ENCODE results near the gene UACA. TPM values are rescaled to one million over a fixed set of nuclear protein-coding genes. Genes with fewer than 3 reads are reported as not detected.
A peak's percentile ranks its signal among the peaks of the same experiment; 100 is the strongest.

The UACA gene, protein sequence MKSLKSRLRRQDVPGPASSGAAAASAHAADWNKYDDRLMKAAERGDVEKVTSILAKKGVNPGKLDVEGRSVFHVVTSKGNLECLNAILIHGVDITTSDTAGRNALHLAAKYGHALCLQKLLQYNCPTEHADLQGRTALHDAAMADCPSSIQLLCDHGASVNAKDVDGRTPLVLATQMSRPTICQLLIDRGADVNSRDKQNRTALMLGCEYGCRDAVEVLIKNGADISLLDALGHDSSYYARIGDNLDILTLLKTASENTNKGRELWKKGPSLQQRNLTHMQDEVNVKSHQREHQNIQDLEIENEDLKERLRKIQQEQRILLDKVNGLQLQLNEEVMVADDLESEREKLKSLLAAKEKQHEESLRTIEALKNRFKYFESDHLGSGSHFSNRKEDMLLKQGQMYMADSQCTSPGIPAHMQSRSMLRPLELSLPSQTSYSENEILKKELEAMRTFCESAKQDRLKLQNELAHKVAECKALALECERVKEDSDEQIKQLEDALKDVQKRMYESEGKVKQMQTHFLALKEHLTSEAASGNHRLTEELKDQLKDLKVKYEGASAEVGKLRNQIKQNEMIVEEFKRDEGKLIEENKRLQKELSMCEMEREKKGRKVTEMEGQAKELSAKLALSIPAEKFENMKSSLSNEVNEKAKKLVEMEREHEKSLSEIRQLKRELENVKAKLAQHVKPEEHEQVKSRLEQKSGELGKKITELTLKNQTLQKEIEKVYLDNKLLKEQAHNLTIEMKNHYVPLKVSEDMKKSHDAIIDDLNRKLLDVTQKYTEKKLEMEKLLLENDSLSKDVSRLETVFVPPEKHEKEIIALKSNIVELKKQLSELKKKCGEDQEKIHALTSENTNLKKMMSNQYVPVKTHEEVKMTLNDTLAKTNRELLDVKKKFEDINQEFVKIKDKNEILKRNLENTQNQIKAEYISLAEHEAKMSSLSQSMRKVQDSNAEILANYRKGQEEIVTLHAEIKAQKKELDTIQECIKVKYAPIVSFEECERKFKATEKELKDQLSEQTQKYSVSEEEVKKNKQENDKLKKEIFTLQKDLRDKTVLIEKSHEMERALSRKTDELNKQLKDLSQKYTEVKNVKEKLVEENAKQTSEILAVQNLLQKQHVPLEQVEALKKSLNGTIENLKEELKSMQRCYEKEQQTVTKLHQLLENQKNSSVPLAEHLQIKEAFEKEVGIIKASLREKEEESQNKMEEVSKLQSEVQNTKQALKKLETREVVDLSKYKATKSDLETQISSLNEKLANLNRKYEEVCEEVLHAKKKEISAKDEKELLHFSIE (N-terminal part only)
- total RNA-seq (2022) = 120 and 141 TPM in 2 replicates
- Bru-seq, nascent RNA = percentile 97 among the genes with signal in this experiment
- percentile 95 among the genes with signal in this experiment for BruChase-seq, experiment 1, labeled RNA remaining after a 2-hour chase
- BruChase-seq, experiment 2, labeled RNA remaining after a 6-hour chase = percentile 94 among the genes with signal in this experiment
- long read RNA-seq, full-length matches to known transcripts = 63 of 111 reads
- long read RNA-seq, partial matches to known transcripts = 16 of 111 reads
- long read RNA-seq, other reads (novel, unspliced or antisense) = 32 of 111 reads

DNA sequence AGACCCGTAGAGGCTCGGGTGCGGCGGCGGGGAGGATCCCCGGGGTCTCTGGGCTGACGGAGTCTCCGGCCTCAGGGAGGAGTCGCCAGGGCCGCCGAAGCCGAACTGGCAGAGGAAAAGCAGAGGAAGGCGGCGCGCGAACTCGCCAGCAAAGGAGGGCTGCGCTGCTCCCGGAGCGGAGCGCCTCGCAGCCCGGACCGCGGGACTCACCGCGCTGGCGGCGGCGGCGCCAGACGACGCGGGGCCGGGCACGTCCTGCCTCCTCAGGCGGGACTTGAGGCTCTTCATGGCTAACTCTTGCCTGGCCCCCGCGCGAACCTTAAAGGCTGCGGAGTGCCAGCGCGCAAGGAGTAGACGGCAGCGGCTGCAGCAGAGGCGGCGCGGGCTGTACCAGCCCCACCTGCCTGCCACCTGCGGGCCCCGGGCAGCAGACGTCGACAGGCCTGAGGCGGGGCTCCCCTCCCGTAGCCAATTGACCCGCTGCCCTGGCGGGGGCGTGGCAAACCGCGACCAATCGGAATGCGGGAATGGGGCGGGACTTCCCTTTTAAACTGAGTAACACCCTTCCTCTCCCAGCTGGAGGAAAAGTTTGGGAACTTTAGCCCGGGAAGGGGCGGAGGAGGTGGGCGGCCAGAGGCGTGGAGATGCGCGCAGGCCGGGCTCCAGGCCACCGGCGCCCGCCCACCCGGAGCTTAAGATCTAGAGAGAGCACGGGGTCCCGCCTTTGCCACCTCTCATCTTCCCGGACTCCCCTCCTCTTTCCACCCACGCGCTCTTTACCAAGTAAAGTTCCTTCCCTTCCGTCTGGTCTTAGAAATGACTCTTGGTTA lies at the start of gene UACA:
Gene UACA, minus strand, starts transcription at position 439 of the 830 bp plus-strand sequence. Its CDS starts 151 bp downstream, at position 288.
- peak within 1 kb of the TSS; percentile 96 for H3K4me3 ChIP-seq (ENCODE audit: low read depth, low read length)
- H3K27ac Mint-ChIP-seq (ENCODE audit: unreplicated experiment) = peak within 1 kb of the TSS; percentile 93
- intact Hi-C loops (cut with micrococcal nuclease; ENCODE audit: unreplicated experiment) = loop anchor here (1.0 to 2.0 kb wide), 3 partner anchors 17 to 49 kb away; no protein-coding TSS in a partner anchor

DNA sequence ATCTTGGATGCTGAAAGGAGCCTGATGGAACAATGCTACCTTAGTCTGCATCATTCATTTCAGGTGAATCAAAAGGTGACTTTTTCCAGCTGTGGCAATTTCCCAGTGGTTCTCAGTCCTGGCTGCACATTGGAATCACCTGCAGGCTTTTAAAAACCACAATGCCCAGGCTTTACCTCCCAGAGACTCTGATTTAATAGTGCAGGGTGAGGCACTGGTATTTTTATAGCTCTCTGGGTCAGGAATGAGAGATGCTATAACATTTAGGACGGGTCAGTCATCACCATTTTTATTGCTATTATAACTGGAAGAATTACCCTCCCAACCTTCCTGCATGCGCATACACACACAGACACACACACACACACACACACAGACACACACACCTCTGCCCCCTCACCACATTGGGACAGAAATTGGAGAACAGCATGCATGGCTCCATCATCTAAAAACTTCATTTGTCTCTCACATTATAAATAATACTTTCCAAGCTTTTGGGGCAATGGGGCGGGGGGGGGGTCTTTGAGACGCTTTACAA lies 49.5 kb upstream of the UACA start:
- no peaks in the 10 kb centered on the region for H3K4me1 ChIP-seq
- H3K27me3 ChIP-seq (replicated peaks; ENCODE audit: control insufficient read depth, insufficient read depth, low read length) = no peaks in the 10 kb centered on the region
- H3K27ac Mint-ChIP-seq (ENCODE audit: unreplicated experiment) = no peak overlapping the region
- TF ChIP-seq, protein P1, sequence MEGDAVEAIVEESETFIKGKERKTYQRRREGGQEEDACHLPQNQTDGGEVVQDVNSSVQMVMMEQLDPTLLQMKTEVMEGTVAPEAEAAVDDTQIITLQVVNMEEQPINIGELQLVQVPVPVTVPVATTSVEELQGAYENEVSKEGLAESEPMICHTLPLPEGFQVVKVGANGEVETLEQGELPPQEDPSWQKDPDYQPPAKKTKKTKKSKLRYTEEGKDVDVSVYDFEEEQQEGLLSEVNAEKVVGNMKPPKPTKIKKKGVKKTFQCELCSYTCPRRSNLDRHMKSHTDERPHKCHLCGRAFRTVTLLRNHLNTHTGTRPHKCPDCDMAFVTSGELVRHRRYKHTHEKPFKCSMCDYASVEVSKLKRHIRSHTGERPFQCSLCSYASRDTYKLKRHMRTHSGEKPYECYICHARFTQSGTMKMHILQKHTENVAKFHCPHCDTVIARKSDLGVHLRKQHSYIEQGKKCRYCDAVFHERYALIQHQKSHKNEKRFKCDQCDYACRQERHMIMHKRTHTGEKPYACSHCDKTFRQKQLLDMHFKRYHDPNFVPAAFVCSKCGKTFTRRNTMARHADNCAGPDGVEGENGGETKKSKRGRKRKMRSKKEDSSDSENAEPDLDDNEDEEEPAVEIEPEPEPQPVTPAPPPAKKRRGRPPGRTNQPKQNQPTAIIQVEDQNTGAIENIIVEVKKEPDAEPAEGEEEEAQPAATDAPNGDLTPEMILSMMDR (IDR thresholded peaks at IDR 0.05; ENCODE audit: insufficient read depth in 1 of 2, low read depth in 1 of 2, low read length in 1 of 2, severe bottlenecking in 1 of 2, unreplicated experiment in 1 of 2) = no peak
- H3K4me1 Mint-ChIP-seq (ENCODE audit: low read depth, unreplicated experiment) = peaks cover 25% of the 10 kb centered on the region
- intact Hi-C loops (cut with micrococcal nuclease; ENCODE audit: unreplicated experiment) = loop anchor here (1.0 to 5.0 kb wide), 4 partner anchors 25 to 136 kb away; partner anchors contain the start of gene UACA
- ChIA-PET POLR2A (no interaction called here), CTCF (interaction anchor here (0.6 to 2.1 kb wide), 4 partner anchors 13 to 160 kb away, joined by 3 to 11 read pairs (median 4); no protein-coding TSS in a partner anchor)
- no peaks in the 10 kb centered on the region for H3K36me3 Mint-ChIP-seq (ENCODE audit: insufficient read depth, unreplicated experiment)
- peak overlapping the region; percentile 72 for H3K4me3 Mint-ChIP-seq (ENCODE audit: unreplicated experiment)
- no TSS peak for BruUV-seq (replicated peaks)
- H3K9me3 Mint-ChIP-seq (ENCODE audit: unreplicated experiment) = no peaks in the 10 kb centered on the region
- H3K36me3 ChIP-seq (ENCODE audit: control insufficient read depth, insufficient read depth, low read length) = no peaks in the 10 kb centered on the region
- no peak for DNase-seq
- H3K4me3 ChIP-seq (ENCODE audit: low read depth, low read length) = no peak overlapping the region
- no peaks in the 10 kb centered on the region for H3K27me3 Mint-ChIP-seq (ENCODE audit: insufficient read depth, unreplicated experiment)
- no peaks in the 10 kb centered on the region for H3K9me3 ChIP-seq

More for the DNA sequence above, at the start of gene UACA:
- no peaks in the 10 kb centered on the region for H3K9me3 ChIP-seq
- H3K36me3 ChIP-seq (ENCODE audit: control insufficient read depth, insufficient read depth, low read length) = no peaks in the 10 kb centered on the region
- peak; percentile 98 to 99 for DNase-seq
- no TSS peak for BruUV-seq (replicated peaks)
- Mint-ChIP-seq H3K4me1 (ENCODE audit: low read depth, unreplicated experiment) (peaks cover 37% of the 10 kb centered on the region), H3K27me3 (ENCODE audit: insufficient read depth, unreplicated experiment) (no peaks in the 10 kb centered on the region), H3K9me3 (ENCODE audit: unreplicated experiment) (no peaks in the 10 kb centered on the region), H3K4me3 (ENCODE audit: unreplicated experiment) (peak within 1 kb of the TSS; percentile 89), H3K36me3 (ENCODE audit: insufficient read depth, unreplicated experiment) (peaks cover 21% of the 10 kb centered on the region)
- no peaks in the 10 kb centered on the region for H3K27me3 ChIP-seq (replicated peaks; ENCODE audit: control insufficient read depth, insufficient read depth, low read length)
- TF ChIP-seq, protein P1 (IDR thresholded peaks at IDR 0.05; ENCODE audit: insufficient read depth in 1 of 2, low read depth in 1 of 2, low read length in 1 of 2, severe bottlenecking in 1 of 2, unreplicated experiment in 1 of 2) = no peak
- POLR2A ChIA-PET = interaction anchor here (0.8 to 1.1 kb wide), 5 partner anchors 9 to 52 kb away, joined by 3 to 6 read pairs (median 3); no protein-coding TSS in a partner anchor
- peaks cover 54% of the 10 kb centered on the region for H3K4me1 ChIP-seq
- CTCF ChIA-PET = interaction anchor here (0.6 to 1.0 kb wide), 3 partner anchors 41 to 804 kb away, joined by 3 to 4 read pairs (median 3); no protein-coding TSS in a partner anchor

All from Caco-2 (cell line).